Superior temporal gyrus (tissue), 1 donor: ENCODE measurements around the gene ZDHHC20.

Experiments
- DNase-seq: peaks from one replicate; pipeline ENCODE4 v3.0.0-alpha.2; 2016; ENCODE audit errors: extremely low spot score

ZDHHC20 gene

GRCh38 chr13:21458813-21459701, at the start of gene ZDHHC20:
Gene ZDHHC20, minus strand, starts transcription at chr13:21459303. Its CDS starts 132 bp downstream, at chr13:21459171.
- peak; percentile 88 for DNase-seq

- DNase-seq: no peak
Measured at GRCh38 chr13:21504379-21504778, 45.3 kb upstream of the ZDHHC20 start.

GRCh38 chr13:21501686-21502085, 42.6 kb upstream of the ZDHHC20 start:
- DNase-seq: no peak

GRCh38 chr13:21486322-21486721, 27.2 kb upstream of the ZDHHC20 start:
- no peak for DNase-seq

- DNase-seq: no peak
Measured at GRCh38 chr13:21483748-21484147, 24.6 kb upstream of the ZDHHC20 start.

GRCh38 chr13:21481359-21481758, 22.3 kb upstream of the ZDHHC20 start:
- no peak for DNase-seq

- DNase-seq: peak; percentile 98
Measured at GRCh38 chr13:21478881-21479808, 20.0 kb upstream of the ZDHHC20 start.

- peak; percentile 95 for DNase-seq
Measured at GRCh38 chr13:21476893-21477472, 17.9 kb upstream of the ZDHHC20 start.

GRCh38 chr13:21475115-21475514, 16.0 kb upstream of the ZDHHC20 start:
- DNase-seq: no peak

GRCh38 chr13:21470785-21471184, 11.7 kb upstream of the ZDHHC20 start:
- DNase-seq: no peak

GRCh38 chr13:21466527-21466926, 7.4 kb upstream of the ZDHHC20 start:
- no peak for DNase-seq

GRCh38 chr13:21465710-21466160, 6.6 kb upstream of the ZDHHC20 start:
- DNase-seq: no peak

- DNase-seq: peak; percentile 63
Measured at GRCh38 chr13:21463424-21463823, 4.3 kb upstream of the ZDHHC20 start.

- DNase-seq: no peak
Measured at GRCh38 chr13:21461131-21461530, 2.0 kb upstream of the ZDHHC20 start.

GRCh38 chr13:21458451-21458812, 671 bp downstream of the ZDHHC20 start:
- DNase-seq: peak; percentile 33

- no peak for DNase-seq
Measured at GRCh38 chr13:21453387-21454081, 5.6 kb downstream of the ZDHHC20 start.

- DNase-seq: no peak
Measured at GRCh38 chr13:21450936-21451335, 8.2 kb downstream of the ZDHHC20 start.

- no peak for DNase-seq
Measured at GRCh38 chr13:21446656-21447055, 12.4 kb downstream of the ZDHHC20 start.

GRCh38 chr13:21445759-21446158, 13.3 kb downstream of the ZDHHC20 start:
- no peak for DNase-seq

GRCh38 chr13:21443171-21443570, 15.9 kb downstream of the ZDHHC20 start:
- DNase-seq: no peak

- no peak for DNase-seq
Measured at GRCh38 chr13:21436582-21436981, 22.5 kb downstream of the ZDHHC20 start.
